ENCODE data around the gene SP6. TPM values are rescaled to one million over a fixed set of nuclear protein-coding genes. Genes with fewer than 3 reads are reported as not detected.

SP6 gene
- total RNA-seq, 4 donors from 2014 or later: 1.1 to 6.4 (median 3.8) TPM

DNA sequence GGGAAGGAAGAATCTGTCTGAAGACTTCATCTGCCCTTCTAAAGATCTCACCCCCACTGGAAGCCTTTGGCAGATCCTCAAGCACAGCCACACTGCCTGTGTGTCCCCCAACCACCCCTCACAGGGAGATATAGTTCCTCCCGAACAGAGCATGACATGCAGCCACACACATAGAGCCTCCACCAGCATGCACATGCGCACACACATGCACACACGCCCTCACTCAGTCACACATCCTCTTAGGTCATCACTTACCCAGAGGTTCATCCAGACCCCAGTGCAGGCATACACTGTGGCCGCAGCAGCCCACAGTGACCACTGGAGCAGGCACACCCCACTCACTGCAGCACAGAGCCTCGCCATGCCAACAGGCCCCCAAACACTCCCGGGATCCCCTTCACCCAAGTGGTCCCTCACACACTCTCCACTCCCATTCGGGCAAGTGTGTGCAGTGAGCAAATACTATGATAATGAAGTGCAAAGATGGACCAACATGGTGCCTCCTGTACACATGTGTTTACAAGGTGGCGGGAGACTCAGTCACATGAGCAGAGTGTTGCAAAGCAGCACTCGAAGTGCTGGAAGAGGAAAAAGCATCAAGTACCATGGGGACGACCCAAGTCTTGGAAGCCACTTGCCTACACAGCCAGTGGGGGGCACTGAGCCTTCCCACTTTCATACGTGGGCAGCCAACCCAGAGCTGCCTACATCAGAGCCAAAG is 17.0 kb upstream of the SP6 start:
- Histone ChIP-seq H3K9me3 (no peaks in the 10 kb centered on the region), H3K27me3 (peaks cover 0 to 81% (median 2%) of the 10 kb centered on the region in 4 donors), H3K36me3 (no peaks in the 10 kb centered on the region), H3K4me3 (no peak overlapping the region), H3K4me1 (peaks cover 4 to 36% (median 18%) of the 10 kb centered on the region in 3 donors), H3K27ac (no peak overlapping the region)
- 79 to 85% methylated on average over 10 to 11 of the region's 11 CpGs for WGBS, 2 donors
- no peak for TF ChIP-seq POLR2A (IDR thresholded peaks at IDR 0.05)
- intact Hi-C loops (cut with DNase I): no loop called here
- no peak for DNase-seq

DNA sequence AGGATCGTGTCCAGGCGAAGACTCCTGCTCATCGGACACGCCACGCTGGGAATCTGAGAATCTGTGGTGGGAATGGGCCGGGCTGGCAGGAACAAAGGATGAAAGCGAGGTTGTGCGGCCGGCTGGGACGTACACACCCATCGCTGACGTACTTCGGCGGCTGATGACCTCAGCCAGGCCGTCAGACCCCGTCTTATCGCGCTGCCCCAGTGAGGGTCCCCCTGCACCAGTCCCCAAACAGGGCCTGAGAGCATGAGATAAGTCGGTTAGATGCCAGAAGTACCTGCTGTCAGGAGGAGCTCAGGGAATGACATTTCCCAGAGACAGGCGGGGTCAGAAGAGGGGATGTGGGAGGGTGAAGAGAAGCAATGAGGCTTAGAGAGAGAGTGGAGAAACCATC is 16.0 kb upstream of the SP6 start:
- H3K4me1 ChIP-seq: peaks cover 6 to 31% (median 14%) of the 10 kb centered on the region in 3 donors
- H3K36me3 ChIP-seq: no peaks in the 10 kb centered on the region
- DNase-seq: no peak
- intact Hi-C loops (cut with DNase I): no loop called here
- TF ChIP-seq, protein P1, sequence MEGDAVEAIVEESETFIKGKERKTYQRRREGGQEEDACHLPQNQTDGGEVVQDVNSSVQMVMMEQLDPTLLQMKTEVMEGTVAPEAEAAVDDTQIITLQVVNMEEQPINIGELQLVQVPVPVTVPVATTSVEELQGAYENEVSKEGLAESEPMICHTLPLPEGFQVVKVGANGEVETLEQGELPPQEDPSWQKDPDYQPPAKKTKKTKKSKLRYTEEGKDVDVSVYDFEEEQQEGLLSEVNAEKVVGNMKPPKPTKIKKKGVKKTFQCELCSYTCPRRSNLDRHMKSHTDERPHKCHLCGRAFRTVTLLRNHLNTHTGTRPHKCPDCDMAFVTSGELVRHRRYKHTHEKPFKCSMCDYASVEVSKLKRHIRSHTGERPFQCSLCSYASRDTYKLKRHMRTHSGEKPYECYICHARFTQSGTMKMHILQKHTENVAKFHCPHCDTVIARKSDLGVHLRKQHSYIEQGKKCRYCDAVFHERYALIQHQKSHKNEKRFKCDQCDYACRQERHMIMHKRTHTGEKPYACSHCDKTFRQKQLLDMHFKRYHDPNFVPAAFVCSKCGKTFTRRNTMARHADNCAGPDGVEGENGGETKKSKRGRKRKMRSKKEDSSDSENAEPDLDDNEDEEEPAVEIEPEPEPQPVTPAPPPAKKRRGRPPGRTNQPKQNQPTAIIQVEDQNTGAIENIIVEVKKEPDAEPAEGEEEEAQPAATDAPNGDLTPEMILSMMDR (IDR thresholded peaks at IDR 0.05): no peak
- no peak for TF ChIP-seq POLR2A (IDR thresholded peaks at IDR 0.05)
- WGBS, 2 donors: 41 to 47% methylated on average over 9 to 20 of the region's 20 CpGs
- no peaks in the 10 kb centered on the region for H3K9me3 ChIP-seq
- H3K27me3 ChIP-seq: peaks cover 0 to 71% (median 0%) of the 10 kb centered on the region in 4 donors
- H3K4me3 ChIP-seq: no peak overlapping the region
- H3K27ac ChIP-seq: no peak overlapping the region

DNA sequence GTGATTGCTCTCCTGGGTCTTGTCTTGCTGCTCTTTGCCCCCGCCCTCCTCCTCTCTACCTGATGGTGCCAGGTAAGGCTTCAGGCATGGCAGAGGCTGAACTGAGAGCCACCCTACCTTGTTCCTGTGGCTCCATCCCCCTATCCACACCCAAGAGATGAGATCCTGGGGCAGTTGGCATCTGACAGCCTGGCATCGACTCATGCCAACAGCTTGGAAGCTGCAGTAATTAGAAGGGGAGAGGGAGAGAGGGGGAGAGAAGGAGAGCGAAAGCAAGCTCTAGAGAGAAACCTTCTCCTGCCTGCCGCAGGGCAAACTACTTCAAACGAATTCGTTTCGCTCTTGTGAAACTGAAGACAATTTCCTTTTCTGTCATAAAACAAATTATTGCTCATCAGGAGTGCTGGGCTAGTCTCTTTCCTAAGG is 13.8 kb upstream of the SP6 start:
- H3K4me3 ChIP-seq: peak overlapping the region in 1 of 4 donors; percentile 6

DNA sequence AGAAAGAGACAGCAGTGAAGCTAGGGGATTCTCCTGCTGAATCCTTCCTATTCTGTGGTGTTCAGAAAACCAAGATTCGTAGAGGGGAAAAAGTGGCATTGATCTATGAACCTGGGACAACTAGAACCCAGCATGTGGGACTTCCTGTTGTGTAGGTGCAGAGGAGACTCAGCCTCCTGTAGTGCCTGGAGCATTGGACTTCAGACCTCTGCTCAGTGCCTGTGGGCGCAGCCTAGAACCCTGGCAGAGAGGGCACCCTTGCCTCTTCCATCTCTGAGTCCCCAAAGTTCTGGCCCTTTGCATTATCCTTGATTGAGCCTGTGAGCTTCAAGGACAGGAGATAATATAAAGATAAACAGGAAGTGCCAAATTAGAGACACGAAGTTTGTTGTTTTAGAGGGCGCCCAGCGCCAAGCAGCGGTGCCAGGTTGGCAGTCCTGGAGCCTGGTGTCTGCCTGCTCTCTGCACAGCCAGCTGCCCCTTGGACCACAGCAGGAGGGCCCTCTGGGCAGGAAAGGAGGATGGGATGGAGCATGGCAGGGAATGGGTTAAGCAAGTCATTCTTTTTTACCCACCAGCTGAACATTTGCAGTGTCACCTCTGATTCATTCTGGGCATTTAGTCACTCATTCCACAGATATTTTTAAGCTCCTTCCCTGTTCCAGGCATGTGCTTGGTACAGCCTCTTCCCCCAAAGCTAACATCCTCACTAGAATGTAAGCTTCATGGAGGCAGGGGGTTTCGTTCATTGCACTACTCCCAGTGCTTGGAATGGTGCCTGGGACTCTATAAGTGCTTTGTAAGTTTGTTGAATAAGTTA is 11.9 kb upstream of the SP6 start:
- Histone ChIP-seq H3K9me3 (no peaks in the 10 kb centered on the region), H3K4me1 (peaks cover 6 to 29% (median 13%) of the 10 kb centered on the region in 3 donors), H3K4me3 (no peak overlapping the region), H3K36me3 (no peaks in the 10 kb centered on the region), H3K27ac (no peak overlapping the region), H3K27me3 (peaks cover 0 to 65% (median 0%) of the 10 kb centered on the region in 4 donors)
- TF ChIP-seq, protein P1 (IDR thresholded peaks at IDR 0.05): no peak
- TF ChIP-seq POLR2A (IDR thresholded peaks at IDR 0.05): no peak
- 52 to 72% methylated on average over 4 to 6 of the region's 7 CpGs for WGBS, 2 donors
- intact Hi-C loops (cut with DNase I): no loop called here
- DNase-seq: no peak

More for the DNA sequence above, 13.8 kb upstream of the SP6 start:
- Histone ChIP-seq H3K36me3 (no peaks in the 10 kb centered on the region), H3K27ac (peak overlapping the region in 2 of 4 donors; percentile 5 to 19), H3K27me3 (peaks cover 0 to 66% (median 0%) of the 10 kb centered on the region in 4 donors), H3K4me1 (peaks cover 6 to 29% (median 13%) of the 10 kb centered on the region in 3 donors), H3K9me3 (no peaks in the 10 kb centered on the region)
- intact Hi-C loops (cut with DNase I): no loop called here
- TF ChIP-seq, protein P1 (IDR thresholded peaks at IDR 0.05): no peak
- no peak for TF ChIP-seq POLR2A (IDR thresholded peaks at IDR 0.05)
- no peak for DNase-seq
- WGBS, 2 donors: 24 to 37% methylated on average over 6 of the region's 7 CpGs

DNA sequence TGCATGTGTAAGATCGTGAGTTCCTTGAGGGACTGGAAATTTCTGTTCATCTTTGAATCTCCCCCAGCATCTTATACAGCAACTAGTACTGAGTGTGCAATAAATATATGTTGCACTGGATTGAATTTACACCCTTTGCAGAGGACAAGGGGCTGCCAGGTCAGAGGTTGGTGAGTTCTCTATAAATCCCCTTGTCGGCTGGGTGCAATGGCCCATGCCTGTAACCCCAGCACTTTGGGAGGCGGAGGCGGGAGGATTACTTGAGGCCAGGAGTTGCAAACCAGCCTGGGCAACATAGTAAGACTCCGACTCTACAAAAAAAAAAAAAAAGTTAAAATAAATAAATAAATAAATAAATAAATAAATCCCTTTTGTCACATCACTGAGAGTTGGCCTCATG is 9.4 kb upstream of the SP6 start:
- 89 to 93% methylated on average over 5 of the region's 5 CpGs for WGBS, 2 donors
- H3K36me3 ChIP-seq: no peaks in the 10 kb centered on the region

More for the DNA sequence above, 9.4 kb upstream of the SP6 start:
- Histone ChIP-seq H3K27ac (no peak overlapping the region), H3K9me3 (no peaks in the 10 kb centered on the region), H3K4me1 (peaks cover 6 to 20% (median 13%) of the 10 kb centered on the region in 3 donors), H3K4me3 (no peak overlapping the region), H3K27me3 (peaks cover 0 to 69% (median 0%) of the 10 kb centered on the region in 4 donors)
- DNase-seq: no peak
- intact Hi-C loops (cut with DNase I): no loop called here
- TF ChIP-seq, protein P1 (IDR thresholded peaks at IDR 0.05): no peak
- TF ChIP-seq POLR2A (IDR thresholded peaks at IDR 0.05): no peak
